ENCODE data around the gene MRPS27. TPM values are rescaled to one million over a fixed set of nuclear protein-coding genes. Genes with fewer than 3 reads are reported as not detected.

The MRPS27 gene
- total and polyA plus RNA-seq, 2 of the 13 experiments (the other 11 are each of a cell fraction or from before 2014, with no cell fraction given) = 71.8 to 115 TPM

- TF ChIP-seq CCDC6 (CRISPR knock-in tag; IDR thresholded peaks at IDR 0.05) (no peak), SMAD1 (CRISPR knock-in tag; IDR thresholded peaks at IDR 0.05; ENCODE audit: borderline replicate concordance, low read depth) (no peak), AKAP8 (CRISPR knock-in tag; IDR thresholded peaks at IDR 0.05) (no peak)
Measured at GRCh38 chr5:72179816-72180440, 140.1 kb downstream of the MRPS27 start (continued).

- ChIA-PET POLR2A (no interaction called here), CTCF (ENCODE audit: low intra/inter-chr PET ratio, low total read pairs) (no interaction called here)
- FAIRE-seq (no peak), DNase-seq (ENCODE audit: low spot score) (no peak), ATAC-seq (no peak)
- Histone ChIP-seq H4K20me1 (ENCODE audit: insufficient read depth, low read length) (no peaks in the 10 kb centered on the region), H3K79me2 (ENCODE audit: insufficient read depth, low read length) (no peaks in the 10 kb centered on the region), H3K27me3 (ENCODE audit: control insufficient read depth in 1 of 2, insufficient read depth in 2 of 2, low read length in 2 of 2) (no peaks in the 10 kb centered on the region), H2AFZ (ENCODE audit: low read length) (no peak overlapping the region), H3K4me2 (ENCODE audit: low read depth, low read length) (no peak overlapping the region), H3K4me1 (ENCODE audit: insufficient read depth, low read length) (no peaks in the 10 kb centered on the region), H3K36me3 (replicated peaks in 1 of 2; ENCODE audit: control insufficient read depth in 1 of 2, insufficient read depth in 2 of 2, low read length in 2 of 2) (no peaks in the 10 kb centered on the region), H3K4me3 (replicated peaks in 1 of 3; ENCODE audit: insufficient read depth in 1 of 3, low read depth in 2 of 3, low read length in 3 of 3) (no peak overlapping the region), H3K27ac (ENCODE audit: extremely low read length, insufficient read depth, low read length) (no peak overlapping the region), H3K9ac (ENCODE audit: insufficient read depth, low read depth, low read length) (no peak overlapping the region), H3K9me3 (ENCODE audit: low read length) (no peaks in the 10 kb centered on the region)
- BruUV-seq (replicated peaks) = no TSS peak
- in situ Hi-C loops (cut with HindIII; ENCODE audit: extremely low pct_ligation_motif_present, low pct_unique_long_range_greater_than_20kb) = no loop called here
- WGBS (ENCODE audit: low lambda C conversion rate) = 77% methylated on average over 24 of the region's 29 CpGs
- intact Hi-C loops (cut with micrococcal nuclease; ENCODE audit: unreplicated experiment) = loop anchor here (5.0 kb wide), 1 partner anchor 508 kb away; no protein-coding TSS in a partner anchor
- no peak for TF ChIP-seq RFX1 (IDR thresholded peaks at IDR 0.05)
- TF ChIP-seq HCFC1 (IDR thresholded peaks at IDR 0.05; ENCODE audit: low read depth, low read length) = no peak
- no peak for TF ChIP-seq HIC2 (CRISPR knock-in tag; IDR thresholded peaks at IDR 0.05; ENCODE audit: low read depth)
- no peak for TF ChIP-seq ZHX2 (IDR thresholded peaks at IDR 0.05; ENCODE audit: low read depth)
- no peak for TF ChIP-seq ZHX2 (CRISPR knock-in tag; IDR thresholded peaks at IDR 0.05; ENCODE audit: borderline replicate concordance)
- TF ChIP-seq SP1 (IDR thresholded peaks at IDR 0.05) = no peak
- TF ChIP-seq SP1 (CRISPR knock-in tag; IDR thresholded peaks at IDR 0.05) = no peak
- TF ChIP-seq ZNF354B (CRISPR knock-in tag; IDR thresholded peaks at IDR 0.05) = no peak
- no peak for TF ChIP-seq ZNF710 (CRISPR knock-in tag; IDR thresholded peaks at IDR 0.05; ENCODE audit: borderline replicate concordance)
- no peak for TF ChIP-seq KDM3A (CRISPR knock-in tag; IDR thresholded peaks at IDR 0.05; ENCODE audit: low read depth)
Measured at GRCh38 chr5:72179028-72179815, 140.8 kb downstream of the MRPS27 start.

Data from HepG2 (cell line).